Measurements from ENCODE around the gene NME8.

NME8 gene

DNA sequence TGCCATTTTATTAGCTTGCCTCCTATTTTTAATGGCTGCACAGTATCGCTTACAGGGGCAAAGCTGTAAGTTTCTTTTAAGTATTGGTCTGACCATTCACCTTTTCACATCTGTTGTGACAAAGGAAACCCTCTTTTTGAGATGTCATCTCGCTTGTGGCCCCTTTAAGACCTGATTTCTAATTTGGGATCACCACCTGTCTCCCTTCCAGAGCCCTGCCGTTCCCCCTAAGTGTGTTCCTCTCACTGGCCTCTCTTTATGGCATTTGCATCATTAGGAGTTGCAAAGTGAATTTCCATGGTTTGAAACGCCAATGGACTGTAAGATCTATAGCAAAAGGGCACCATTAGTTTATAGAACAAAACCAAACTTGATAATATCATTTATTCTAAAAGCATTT is 73.5 kb downstream of the NME8 start:
- TF ChIP-seq CTCF (IDR thresholded peaks at IDR 0.05; ENCODE audit: low read length): no peak
- no peak for TF ChIP-seq EZH2phosphoT487 (IDR thresholded peaks at IDR 0.05; ENCODE audit: low read length)
- TF ChIP-seq EZH2 (optimal IDR thresholded peaks at IDR 0.05; ENCODE audit: low read depth, low read length): no peak
- Histone ChIP-seq H3K79me2 (ENCODE audit: low read length) (peaks cover 53% of the 10 kb centered on the region), H3K27ac (ENCODE audit: low read length) (no peak overlapping the region), H3K27me3 (replicated peaks; ENCODE audit: insufficient read depth, low read length) (no peaks in the 10 kb centered on the region), H2AFZ (ENCODE audit: low read length) (no peak overlapping the region), H4K20me1 (ENCODE audit: insufficient read depth, low read length) (no peaks in the 10 kb centered on the region), H3K36me3 (replicated peaks; ENCODE audit: insufficient read depth, low read length) (0 out of 2 replicates have a peak, but pooled peaks cover 5% of the 10 kb centered on the region), H3K9ac (ENCODE audit: low read length) (peak overlapping the region; percentile 80; the same call in 1 of the 2 replicates), H3K4me2 (ENCODE audit: low read depth, low read length) (peak overlapping the region; percentile 84), H3K9me2 (replicated peaks; ENCODE audit: insufficient read depth, low read length) (no peaks in the 10 kb centered on the region), H3F3A (ENCODE audit: insufficient read depth, low read length) (peaks cover 15% of the 10 kb centered on the region; the same call in 1 of the 2 replicates), H3K4me3 (ENCODE audit: low read length) (peak overlapping the region; percentile 73), H3K9me3 (replicated peaks; ENCODE audit: insufficient read depth, low read length) (no peaks in the 10 kb centered on the region), H3K4me1 (ENCODE audit: low read length) (peaks cover 10% of the 10 kb centered on the region)
- no peak for DNase-seq

DNA sequence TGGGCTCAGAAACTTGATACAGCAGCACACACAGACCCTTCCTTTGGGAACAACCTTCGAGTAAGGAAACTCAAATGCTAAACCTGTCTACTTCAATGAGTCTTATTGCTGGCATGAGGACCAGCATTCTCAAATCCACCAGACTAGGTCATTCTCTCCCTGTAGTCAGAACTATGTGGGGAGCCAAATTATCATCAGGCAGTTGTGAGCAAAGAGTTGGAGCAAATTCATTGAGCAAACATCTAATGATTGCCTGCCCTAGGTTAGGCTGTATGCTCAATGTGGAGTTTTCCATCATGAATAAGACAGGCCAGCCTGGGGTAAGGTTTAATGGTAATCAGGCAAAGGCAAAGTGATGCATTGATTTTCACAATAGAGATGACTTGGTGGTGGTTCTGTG is 75.6 kb downstream of the NME8 start:
- no peak overlapping the region for H2AFZ ChIP-seq (ENCODE audit: low read length)
- H3K79me2 ChIP-seq (ENCODE audit: low read length): peaks cover 74% of the 10 kb centered on the region
- DNase-seq: no peak
- no peak overlapping the region for H3K9ac ChIP-seq (ENCODE audit: low read length)
- no peak overlapping the region for H3K4me2 ChIP-seq (ENCODE audit: low read depth, low read length)
- TF ChIP-seq CTCF (IDR thresholded peaks at IDR 0.05; ENCODE audit: low read length): no peak
- no peak for TF ChIP-seq EZH2phosphoT487 (IDR thresholded peaks at IDR 0.05; ENCODE audit: low read length)
- no peak for TF ChIP-seq EZH2 (optimal IDR thresholded peaks at IDR 0.05; ENCODE audit: low read depth, low read length)
- peaks cover 10% of the 10 kb centered on the region for H3K4me1 ChIP-seq (ENCODE audit: low read length)
- H3K9me3 ChIP-seq (replicated peaks; ENCODE audit: insufficient read depth, low read length): no peaks in the 10 kb centered on the region
- no peak overlapping the region for H3K27ac ChIP-seq (ENCODE audit: low read length)
- H3F3A ChIP-seq (ENCODE audit: insufficient read depth, low read length): peaks cover 15% of the 10 kb centered on the region; the same call in 1 of the 2 replicates
- H3K27me3 ChIP-seq (replicated peaks; ENCODE audit: insufficient read depth, low read length): no peaks in the 10 kb centered on the region
- H3K4me3 ChIP-seq (ENCODE audit: low read length): no peak overlapping the region
- no peaks in the 10 kb centered on the region for H4K20me1 ChIP-seq (ENCODE audit: insufficient read depth, low read length)
- H3K9me2 ChIP-seq (replicated peaks; ENCODE audit: insufficient read depth, low read length): no peaks in the 10 kb centered on the region
- H3K36me3 ChIP-seq (replicated peaks; ENCODE audit: insufficient read depth, low read length): 0 out of 2 replicates have a peak, but pooled peaks cover 5% of the 10 kb centered on the region

DNA sequence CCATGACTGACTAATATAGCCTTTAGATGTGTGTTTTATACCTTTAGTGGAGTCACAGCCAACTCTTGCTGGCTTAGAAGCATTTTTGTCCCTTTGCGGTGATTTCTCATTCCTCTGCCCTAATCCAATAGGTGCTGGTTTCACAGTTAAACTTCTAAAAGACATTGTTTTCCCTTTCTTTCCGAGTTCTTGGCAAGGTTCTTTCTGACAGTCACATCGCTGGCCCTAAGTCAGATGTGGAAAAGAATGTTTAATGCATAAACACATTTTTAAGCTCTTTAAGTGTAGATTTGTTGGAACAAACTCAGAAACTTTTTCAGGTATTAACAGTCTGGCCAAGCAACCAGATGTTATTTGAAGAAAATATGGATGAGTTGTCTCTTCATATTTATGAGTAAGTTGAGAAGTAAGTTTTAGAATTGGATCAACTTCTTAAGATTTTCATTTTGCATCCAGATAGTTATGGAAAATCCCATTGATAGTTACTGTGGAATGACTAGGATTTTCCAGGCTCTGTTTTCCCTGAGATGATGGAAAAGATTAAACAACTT is 76.2 kb downstream of the NME8 start:
- no peak for TF ChIP-seq EZH2 (optimal IDR thresholded peaks at IDR 0.05; ENCODE audit: low read depth, low read length)
- no peak for TF ChIP-seq EZH2phosphoT487 (IDR thresholded peaks at IDR 0.05; ENCODE audit: low read length)
- no peaks in the 10 kb centered on the region for H4K20me1 ChIP-seq (ENCODE audit: insufficient read depth, low read length)

DNA sequence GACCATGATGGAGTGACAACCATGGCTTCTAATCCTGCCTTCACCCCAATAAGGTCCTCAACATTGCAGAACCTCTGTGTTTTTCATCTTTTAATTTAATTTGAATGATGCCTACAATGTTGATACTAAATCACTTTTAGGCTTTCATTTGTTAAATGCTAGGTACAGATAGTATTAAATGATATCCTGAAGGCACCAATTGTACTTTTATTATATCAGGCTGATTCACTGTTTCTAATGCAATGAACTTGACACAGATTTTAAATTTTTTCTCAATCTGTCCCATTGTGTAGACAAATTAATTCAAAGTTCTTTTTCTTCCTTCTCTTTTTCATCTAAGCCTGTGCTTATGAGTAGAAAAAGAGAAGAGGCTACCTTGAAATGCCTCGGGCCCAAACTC is 77.2 kb downstream of the NME8 start:
- peaks cover 88% of the 10 kb centered on the region for H3K79me2 ChIP-seq (ENCODE audit: low read length)
- TF ChIP-seq CTCF (IDR thresholded peaks at IDR 0.05; ENCODE audit: low read length) (no peak), EZH2phosphoT487 (IDR thresholded peaks at IDR 0.05; ENCODE audit: low read length) (no peak), EZH2 (optimal IDR thresholded peaks at IDR 0.05; ENCODE audit: low read depth, low read length) (no peak)

More for the DNA sequence above, 76.2 kb downstream of the NME8 start:
- Histone ChIP-seq H3K36me3 (replicated peaks; ENCODE audit: insufficient read depth, low read length) (0 out of 2 replicates have a peak, but pooled peaks cover 5% of the 10 kb centered on the region), H3K79me2 (ENCODE audit: low read length) (peaks cover 78% of the 10 kb centered on the region), H3K9ac (ENCODE audit: low read length) (no peak overlapping the region), H3K4me2 (ENCODE audit: low read depth, low read length) (no peak overlapping the region), H3K27me3 (replicated peaks; ENCODE audit: insufficient read depth, low read length) (no peaks in the 10 kb centered on the region), H3F3A (ENCODE audit: insufficient read depth, low read length) (peaks cover 15% of the 10 kb centered on the region; the same call in 1 of the 2 replicates), H3K4me1 (ENCODE audit: low read length) (peaks cover 10% of the 10 kb centered on the region), H3K9me3 (replicated peaks; ENCODE audit: insufficient read depth, low read length) (no peaks in the 10 kb centered on the region), H2AFZ (ENCODE audit: low read length) (no peak overlapping the region), H3K27ac (ENCODE audit: low read length) (no peak overlapping the region), H3K9me2 (replicated peaks; ENCODE audit: insufficient read depth, low read length) (no peaks in the 10 kb centered on the region), H3K4me3 (ENCODE audit: low read length) (no peak overlapping the region)
- no peak for DNase-seq

More for the DNA sequence above, 77.2 kb downstream of the NME8 start:
- no peak for DNase-seq
- Histone ChIP-seq H3K4me3 (ENCODE audit: low read length) (no peak overlapping the region), H3K9ac (ENCODE audit: low read length) (no peak overlapping the region), H3K4me2 (ENCODE audit: low read depth, low read length) (no peak overlapping the region), H3K9me3 (replicated peaks; ENCODE audit: insufficient read depth, low read length) (no peaks in the 10 kb centered on the region), H3K36me3 (replicated peaks; ENCODE audit: insufficient read depth, low read length) (0 out of 2 replicates have a peak, but pooled peaks cover 5% of the 10 kb centered on the region), H3F3A (ENCODE audit: insufficient read depth, low read length) (0 out of 2 replicates have a peak, but pooled peaks cover 7% of the 10 kb centered on the region), H3K4me1 (ENCODE audit: low read length) (peaks cover 6% of the 10 kb centered on the region; the same call in 1 of the 2 replicates), H3K27ac (ENCODE audit: low read length) (no peak overlapping the region), H3K9me2 (replicated peaks; ENCODE audit: insufficient read depth, low read length) (no peaks in the 10 kb centered on the region), H2AFZ (ENCODE audit: low read length) (no peak overlapping the region), H4K20me1 (ENCODE audit: insufficient read depth, low read length) (no peaks in the 10 kb centered on the region), H3K27me3 (replicated peaks; ENCODE audit: insufficient read depth, low read length) (no peaks in the 10 kb centered on the region)
